ENCODE data around the gene PHLDA2.

- TF ChIP-seq CTCF (conservative IDR thresholded peaks at IDR 0.05; ENCODE audit: low read depth, low read length) (no peak), EZH2 (IDR thresholded peaks at IDR 0.05; ENCODE audit: borderline replicate concordance, low read depth, low read length, poor library complexity, severe bottlenecking) (no peak)
These were observed 16.7 kb downstream of the PHLDA2 start for GRCh38 chr11:2912498-2912897.

Data from A673 (cell line).